GM12801 (cell line): ENCODE results near the gene FERMT3.

ENCODE experiments used
- TF ChIP-seq, protein P1 (sequence below): IDR thresholded peaks from one replicate; pipeline ENCODE4 v1.5.1; 2011; ENCODE audit warnings: control low read depth; ENCODE audit not compliant: insufficient read length; ENCODE audit errors: extremely low read depth

FERMT3 gene

DNA sequence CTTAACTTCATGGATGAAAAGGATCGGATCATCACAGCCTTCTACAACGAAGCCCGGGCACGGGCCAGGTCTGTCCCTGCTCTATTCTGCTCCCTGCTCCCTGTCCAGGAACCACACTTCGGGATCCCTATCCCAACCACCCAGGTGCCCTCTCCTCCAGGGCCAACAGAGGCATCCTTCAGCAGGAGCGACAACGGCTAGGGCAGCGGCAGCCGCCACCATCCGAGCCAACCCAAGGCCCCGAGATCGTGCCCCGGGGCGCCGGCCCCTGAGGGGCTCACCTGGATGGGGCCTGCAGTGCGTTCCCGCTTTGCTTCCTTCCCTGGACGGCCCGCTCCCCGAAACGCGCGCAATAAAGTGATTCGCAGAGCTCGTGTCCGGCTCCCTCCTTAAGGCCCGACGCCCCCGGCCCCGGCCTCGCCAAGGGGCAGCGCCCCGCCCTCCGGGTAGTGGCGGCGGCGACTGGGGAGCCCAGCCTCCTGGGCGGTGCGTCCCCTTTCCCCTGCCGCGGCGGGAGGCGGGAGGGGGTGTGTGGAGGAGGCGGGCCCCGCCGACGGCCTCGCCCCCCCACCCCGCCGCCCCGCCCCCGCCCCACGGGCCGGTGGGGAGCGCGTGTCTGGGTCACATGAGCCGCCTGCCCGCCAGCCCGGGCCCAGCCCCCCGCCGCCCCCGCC lies 27.5 kb downstream of the FERMT3 start, which contains the start of gene VEGFB:
Gene VEGFB, plus strand, starts transcription at position 672 of the 674 bp plus-strand sequence. CDS start 250 bp downstream, outside the sequence.
- TF ChIP-seq, protein P1, sequence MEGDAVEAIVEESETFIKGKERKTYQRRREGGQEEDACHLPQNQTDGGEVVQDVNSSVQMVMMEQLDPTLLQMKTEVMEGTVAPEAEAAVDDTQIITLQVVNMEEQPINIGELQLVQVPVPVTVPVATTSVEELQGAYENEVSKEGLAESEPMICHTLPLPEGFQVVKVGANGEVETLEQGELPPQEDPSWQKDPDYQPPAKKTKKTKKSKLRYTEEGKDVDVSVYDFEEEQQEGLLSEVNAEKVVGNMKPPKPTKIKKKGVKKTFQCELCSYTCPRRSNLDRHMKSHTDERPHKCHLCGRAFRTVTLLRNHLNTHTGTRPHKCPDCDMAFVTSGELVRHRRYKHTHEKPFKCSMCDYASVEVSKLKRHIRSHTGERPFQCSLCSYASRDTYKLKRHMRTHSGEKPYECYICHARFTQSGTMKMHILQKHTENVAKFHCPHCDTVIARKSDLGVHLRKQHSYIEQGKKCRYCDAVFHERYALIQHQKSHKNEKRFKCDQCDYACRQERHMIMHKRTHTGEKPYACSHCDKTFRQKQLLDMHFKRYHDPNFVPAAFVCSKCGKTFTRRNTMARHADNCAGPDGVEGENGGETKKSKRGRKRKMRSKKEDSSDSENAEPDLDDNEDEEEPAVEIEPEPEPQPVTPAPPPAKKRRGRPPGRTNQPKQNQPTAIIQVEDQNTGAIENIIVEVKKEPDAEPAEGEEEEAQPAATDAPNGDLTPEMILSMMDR: no peak

DNA sequence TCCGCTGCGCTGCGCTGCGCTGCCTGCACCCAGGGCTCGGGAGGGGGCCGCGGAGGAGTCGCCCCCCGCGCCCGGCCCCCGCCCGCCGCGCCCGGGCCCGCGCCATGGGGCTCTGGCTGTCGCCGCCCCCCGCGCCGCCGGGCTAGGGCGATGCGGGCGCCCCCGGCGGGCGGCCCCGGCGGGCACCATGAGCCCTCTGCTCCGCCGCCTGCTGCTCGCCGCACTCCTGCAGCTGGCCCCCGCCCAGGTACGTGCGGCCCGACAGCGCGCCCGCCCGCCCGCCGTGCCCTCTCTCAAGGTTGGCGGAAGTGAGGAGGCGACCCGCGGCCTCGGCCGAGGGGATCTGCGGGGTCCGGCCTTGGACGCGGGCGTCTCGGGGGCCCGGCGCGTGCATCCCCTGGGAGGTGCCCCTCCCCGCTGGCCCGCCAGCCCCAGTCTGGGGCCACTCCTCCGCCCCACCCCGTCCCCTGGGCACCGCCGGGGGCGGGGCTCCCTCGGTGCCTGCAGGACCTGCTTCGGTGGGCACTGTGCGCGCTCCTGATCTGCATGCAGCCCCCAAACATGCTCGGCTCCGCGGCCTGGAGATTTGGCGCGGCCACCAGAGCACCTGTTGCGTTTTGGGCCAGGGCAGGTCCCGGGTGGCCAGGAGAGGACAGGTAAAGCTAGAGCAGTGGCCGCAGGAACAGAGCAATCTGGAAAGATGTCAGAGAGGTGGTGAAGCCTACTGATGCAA lies 28.3 kb downstream of the FERMT3 start:
- TF ChIP-seq, protein P1: no peak

DNA sequence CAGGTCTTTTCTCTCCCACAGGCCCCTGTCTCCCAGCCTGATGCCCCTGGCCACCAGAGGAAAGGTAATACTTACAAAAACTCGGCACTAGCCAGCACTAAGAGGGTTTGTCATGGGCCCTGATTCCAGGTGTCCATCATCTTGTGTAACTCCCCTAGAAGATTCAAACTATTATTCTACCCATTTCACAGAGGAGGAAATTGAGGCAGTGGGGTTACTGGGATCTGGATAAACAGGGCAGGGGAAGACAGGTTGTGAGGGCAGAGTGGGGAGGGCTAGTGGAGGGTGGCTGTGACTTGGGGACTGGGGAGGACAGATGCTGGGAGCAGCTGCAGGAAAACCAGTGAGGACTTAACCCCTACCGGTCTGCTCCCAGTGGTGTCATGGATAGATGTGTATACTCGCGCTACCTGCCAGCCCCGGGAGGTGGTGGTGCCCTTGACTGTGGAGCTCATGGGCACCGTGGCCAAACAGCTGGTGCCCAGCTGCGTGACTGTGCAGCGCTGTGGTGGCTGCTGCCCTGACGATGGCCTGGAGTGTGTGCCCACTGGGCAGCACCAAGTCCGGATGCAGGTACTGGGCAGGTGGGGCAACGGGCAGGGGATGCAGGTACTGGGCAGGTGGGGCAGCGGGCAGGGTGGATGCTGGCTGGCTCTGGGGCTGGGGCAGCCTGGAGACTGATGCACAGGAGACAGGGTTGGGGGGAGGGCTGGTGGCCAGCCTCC lies 29.1 kb downstream of the FERMT3 start:
- TF ChIP-seq, protein P1: no peak

DNA sequence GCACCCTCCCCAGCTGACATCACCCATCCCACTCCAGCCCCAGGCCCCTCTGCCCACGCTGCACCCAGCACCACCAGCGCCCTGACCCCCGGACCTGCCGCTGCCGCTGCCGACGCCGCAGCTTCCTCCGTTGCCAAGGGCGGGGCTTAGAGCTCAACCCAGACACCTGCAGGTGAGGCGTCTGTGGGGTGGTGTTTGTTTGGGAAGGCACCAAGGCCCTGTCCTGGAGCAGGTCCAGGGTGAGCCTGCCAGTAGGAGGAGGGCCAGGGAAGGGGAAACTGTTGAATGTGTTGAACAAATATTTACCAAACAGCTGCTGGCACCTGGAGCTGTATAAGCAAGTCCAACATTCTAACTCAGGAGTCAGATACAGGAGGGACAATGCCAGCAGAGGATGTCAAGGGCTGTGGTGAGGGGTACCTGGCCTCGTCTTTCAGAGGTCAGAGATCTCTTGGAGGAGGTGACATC lies 31.0 kb downstream of the FERMT3 start:
- TF ChIP-seq, protein P1: no peak

DNA sequence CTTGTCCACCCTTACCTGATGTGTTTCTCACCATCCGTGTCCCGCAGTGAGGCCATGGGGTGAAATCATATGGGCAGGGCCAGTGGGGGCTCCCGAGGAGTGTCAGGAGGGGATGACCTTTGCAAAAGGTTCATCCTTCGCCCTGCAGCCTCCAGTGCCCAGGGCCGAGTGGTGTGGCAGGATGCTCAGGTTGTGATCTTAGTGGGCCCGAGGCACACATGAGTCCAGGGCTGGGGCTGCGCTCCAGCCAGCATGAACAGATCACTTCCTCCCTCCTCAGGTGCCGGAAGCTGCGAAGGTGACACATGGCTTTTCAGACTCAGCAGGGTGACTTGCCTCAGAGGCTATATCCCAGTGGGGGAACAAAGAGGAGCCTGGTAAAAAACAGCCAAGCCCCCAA lies 31.6 kb downstream of the FERMT3 start:
- TF ChIP-seq, protein P1: no peak

DNA sequence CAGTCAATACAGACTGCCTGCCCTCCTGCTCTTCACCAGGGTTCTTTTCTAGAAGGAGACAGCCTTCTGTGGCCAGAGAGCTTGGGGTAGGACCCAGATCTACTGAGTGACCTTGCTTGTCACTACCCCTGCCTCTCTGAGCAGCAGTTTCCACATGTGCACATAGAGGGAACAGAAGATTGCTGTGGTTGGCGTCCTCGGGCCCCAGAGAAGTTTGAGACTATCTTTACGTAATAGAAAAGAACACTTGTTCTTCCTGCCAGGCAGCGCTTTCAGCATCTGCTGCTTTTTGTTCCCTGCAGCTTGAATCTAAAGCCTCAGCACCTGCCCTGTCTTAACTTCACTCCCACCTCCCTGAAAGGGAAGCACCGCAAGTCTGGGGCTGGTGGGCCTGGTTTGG lies 32.5 kb downstream of the FERMT3 start:
- TF ChIP-seq, protein P1: no peak
